ENCODE results near the gene FSTL1. TPM values are rescaled to one million over a fixed set of nuclear protein-coding genes. Genes with fewer than 3 reads are reported as not detected.

The FSTL1 gene
- total and polyA plus RNA-seq, 2 experiments from 2014 or later, result 50.8 to 258 TPM

DNA sequence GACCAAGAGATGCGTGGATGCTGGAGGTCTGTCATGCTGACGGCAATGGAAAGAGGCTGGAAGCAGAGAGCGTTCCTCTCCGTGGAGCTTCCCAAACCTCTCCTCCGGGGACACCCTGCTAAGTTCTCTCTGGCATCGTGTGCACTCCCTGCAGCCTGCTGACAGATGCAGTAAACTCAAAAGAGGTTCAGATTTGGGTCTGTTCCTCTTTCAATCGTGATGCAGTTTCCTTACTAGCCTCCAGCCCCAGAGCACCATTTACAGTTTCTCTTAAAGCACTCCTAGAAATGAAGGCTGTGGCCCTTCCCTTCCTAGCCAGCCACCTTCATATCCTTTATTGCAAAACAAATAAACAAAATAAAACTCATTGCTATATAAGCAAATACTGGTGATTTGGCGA, 54.3 kb downstream of the FSTL1 start:
- Histone ChIP-seq H3K4me1 (ENCODE audit: insufficient read depth) (no peaks in the 10 kb centered on the region), H3K79me2 (replicated peaks; ENCODE audit: insufficient read depth) (no peaks in the 10 kb centered on the region), H3F3A (replicated peaks; ENCODE audit: low read depth) (no peaks in the 10 kb centered on the region), H3K4me2 (no peak overlapping the region), H3K27me3 (ENCODE audit: insufficient read depth) (no peaks in the 10 kb centered on the region), H3K4me3 (no peak overlapping the region), H3K36me3 (ENCODE audit: insufficient read depth) (peaks cover 41% of the 10 kb centered on the region), H3K27ac (ENCODE audit: low read depth) (no peak overlapping the region), H3K9me2 (ENCODE audit: insufficient read depth) (no peaks in the 10 kb centered on the region), H2AFZ (no peak overlapping the region), H4K20me1 (replicated peaks; ENCODE audit: insufficient read depth) (no peaks in the 10 kb centered on the region)
- no peak for ATAC-seq
- H3K4me1 Mint-ChIP-seq, result no peaks in the 10 kb centered on the region
- DNase-seq (ENCODE audit: low spot score), result no peak
- no peak overlapping the region for H3K4me3 Mint-ChIP-seq
- H3K27me3 Mint-ChIP-seq (ENCODE audit: insufficient read depth, low read depth, poor library complexity), result no peaks in the 10 kb centered on the region
- no peak overlapping the region for H3K27ac Mint-ChIP-seq
- H3K36me3 Mint-ChIP-seq (ENCODE audit: low read depth), result peaks cover 60% of the 10 kb centered on the region
- TF ChIP-seq, protein P1, sequence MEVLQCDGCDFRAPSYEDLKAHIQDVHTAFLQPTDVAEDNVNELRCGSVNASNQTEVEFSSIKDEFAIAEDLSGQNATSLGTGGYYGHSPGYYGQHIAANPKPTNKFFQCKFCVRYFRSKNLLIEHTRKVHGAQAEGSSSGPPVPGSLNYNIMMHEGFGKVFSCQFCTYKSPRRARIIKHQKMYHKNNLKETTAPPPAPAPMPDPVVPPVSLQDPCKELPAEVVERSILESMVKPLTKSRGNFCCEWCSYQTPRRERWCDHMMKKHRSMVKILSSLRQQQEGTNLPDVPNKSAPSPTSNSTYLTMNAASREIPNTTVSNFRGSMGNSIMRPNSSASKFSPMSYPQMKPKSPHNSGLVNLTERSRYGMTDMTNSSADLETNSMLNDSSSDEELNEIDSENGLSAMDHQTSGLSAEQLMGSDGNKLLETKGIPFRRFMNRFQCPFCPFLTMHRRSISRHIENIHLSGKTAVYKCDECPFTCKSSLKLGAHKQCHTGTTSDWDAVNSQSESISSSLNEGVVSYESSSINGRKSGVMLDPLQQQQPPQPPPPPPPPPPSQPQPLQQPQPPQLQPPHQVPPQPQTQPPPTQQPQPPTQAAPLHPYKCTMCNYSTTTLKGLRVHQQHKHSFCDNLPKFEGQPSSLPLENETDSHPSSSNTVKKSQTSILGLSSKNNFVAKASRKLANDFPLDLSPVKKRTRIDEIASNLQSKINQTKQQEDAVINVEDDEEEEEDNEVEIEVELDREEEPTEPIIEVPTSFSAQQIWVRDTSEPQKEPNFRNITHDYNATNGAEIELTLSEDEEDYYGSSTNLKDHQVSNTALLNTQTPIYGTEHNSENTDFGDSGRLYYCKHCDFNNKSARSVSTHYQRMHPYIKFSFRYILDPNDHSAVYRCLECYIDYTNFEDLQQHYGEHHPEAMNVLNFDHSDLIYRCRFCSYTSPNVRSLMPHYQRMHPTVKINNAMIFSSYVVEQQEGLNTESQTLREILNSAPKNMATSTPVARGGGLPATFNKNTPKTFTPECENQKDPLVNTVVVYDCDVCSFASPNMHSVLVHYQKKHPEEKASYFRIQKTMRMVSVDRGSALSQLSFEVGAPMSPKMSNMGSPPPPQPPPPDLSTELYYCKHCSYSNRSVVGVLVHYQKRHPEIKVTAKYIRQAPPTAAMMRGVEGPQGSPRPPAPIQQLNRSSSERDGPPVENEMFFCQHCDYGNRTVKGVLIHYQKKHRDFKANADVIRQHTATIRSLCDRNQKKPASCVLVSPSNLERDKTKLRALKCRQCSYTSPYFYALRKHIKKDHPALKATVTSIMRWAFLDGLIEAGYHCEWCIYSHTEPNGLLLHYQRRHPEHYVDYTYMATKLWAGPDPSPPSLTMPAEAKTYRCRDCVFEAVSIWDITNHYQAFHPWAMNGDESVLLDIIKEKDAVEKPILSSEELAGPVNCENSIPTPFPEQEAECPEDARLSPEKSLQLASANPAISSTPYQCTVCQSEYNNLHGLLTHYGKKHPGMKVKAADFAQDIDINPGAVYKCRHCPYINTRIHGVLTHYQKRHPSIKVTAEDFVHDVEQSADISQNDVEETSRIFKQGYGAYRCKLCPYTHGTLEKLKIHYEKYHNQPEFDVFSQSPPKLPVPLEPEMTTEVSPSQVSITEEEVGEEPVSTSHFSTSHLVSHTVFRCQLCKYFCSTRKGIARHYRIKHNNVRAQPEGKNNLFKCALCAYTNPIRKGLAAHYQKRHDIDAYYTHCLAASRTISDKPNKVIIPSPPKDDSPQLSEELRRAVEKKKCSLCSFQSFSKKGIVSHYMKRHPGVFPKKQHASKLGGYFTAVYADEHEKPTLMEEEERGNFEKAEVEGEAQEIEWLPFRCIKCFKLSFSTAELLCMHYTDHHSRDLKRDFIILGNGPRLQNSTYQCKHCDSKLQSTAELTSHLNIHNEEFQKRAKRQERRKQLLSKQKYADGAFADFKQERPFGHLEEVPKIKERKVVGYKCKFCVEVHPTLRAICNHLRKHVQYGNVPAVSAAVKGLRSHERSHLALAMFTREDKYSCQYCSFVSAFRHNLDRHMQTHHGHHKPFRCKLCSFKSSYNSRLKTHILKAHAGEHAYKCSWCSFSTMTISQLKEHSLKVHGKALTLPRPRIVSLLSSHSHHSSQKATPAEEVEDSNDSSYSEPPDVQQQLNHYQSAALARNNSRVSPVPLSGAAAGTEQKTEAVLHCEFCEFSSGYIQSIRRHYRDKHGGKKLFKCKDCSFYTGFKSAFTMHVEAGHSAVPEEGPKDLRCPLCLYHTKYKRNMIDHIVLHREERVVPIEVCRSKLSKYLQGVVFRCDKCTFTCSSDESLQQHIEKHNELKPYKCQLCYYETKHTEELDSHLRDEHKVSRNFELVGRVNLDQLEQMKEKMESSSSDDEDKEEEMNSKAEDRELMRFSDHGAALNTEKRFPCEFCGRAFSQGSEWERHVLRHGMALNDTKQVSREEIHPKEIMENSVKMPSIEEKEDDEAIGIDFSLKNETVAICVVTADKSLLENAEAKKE (CRISPR knock-in tag; IDR thresholded peaks at IDR 0.05), result no peak
- no peak for TF ChIP-seq CREB1 (CRISPR knock-in tag; IDR thresholded peaks at IDR 0.05; ENCODE audit: low read depth)
- TF ChIP-seq, protein P2, sequence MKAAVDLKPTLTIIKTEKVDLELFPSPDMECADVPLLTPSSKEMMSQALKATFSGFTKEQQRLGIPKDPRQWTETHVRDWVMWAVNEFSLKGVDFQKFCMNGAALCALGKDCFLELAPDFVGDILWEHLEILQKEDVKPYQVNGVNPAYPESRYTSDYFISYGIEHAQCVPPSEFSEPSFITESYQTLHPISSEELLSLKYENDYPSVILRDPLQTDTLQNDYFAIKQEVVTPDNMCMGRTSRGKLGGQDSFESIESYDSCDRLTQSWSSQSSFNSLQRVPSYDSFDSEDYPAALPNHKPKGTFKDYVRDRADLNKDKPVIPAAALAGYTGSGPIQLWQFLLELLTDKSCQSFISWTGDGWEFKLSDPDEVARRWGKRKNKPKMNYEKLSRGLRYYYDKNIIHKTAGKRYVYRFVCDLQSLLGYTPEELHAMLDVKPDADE (IDR thresholded peaks at IDR 0.05), result no peak
- TF ChIP-seq EZH2phosphoT487 (IDR thresholded peaks at IDR 0.05; ENCODE audit: unreplicated experiment), result no peak
- TF ChIP-seq NANOG (IDR thresholded peaks at IDR 0.05; ENCODE audit: borderline replicate concordance), result no peak
- TF ChIP-seq JUNB (IDR thresholded peaks at IDR 0.05; ENCODE audit: unreplicated experiment), result no peak
- TF ChIP-seq ZNF331 (CRISPR knock-in tag; IDR thresholded peaks at IDR 0.05; ENCODE audit: low read depth), result no peak
- TF ChIP-seq STAT1 (IDR thresholded peaks at IDR 0.05; ENCODE audit: unreplicated experiment), result no peak
- TF ChIP-seq, protein P3, sequence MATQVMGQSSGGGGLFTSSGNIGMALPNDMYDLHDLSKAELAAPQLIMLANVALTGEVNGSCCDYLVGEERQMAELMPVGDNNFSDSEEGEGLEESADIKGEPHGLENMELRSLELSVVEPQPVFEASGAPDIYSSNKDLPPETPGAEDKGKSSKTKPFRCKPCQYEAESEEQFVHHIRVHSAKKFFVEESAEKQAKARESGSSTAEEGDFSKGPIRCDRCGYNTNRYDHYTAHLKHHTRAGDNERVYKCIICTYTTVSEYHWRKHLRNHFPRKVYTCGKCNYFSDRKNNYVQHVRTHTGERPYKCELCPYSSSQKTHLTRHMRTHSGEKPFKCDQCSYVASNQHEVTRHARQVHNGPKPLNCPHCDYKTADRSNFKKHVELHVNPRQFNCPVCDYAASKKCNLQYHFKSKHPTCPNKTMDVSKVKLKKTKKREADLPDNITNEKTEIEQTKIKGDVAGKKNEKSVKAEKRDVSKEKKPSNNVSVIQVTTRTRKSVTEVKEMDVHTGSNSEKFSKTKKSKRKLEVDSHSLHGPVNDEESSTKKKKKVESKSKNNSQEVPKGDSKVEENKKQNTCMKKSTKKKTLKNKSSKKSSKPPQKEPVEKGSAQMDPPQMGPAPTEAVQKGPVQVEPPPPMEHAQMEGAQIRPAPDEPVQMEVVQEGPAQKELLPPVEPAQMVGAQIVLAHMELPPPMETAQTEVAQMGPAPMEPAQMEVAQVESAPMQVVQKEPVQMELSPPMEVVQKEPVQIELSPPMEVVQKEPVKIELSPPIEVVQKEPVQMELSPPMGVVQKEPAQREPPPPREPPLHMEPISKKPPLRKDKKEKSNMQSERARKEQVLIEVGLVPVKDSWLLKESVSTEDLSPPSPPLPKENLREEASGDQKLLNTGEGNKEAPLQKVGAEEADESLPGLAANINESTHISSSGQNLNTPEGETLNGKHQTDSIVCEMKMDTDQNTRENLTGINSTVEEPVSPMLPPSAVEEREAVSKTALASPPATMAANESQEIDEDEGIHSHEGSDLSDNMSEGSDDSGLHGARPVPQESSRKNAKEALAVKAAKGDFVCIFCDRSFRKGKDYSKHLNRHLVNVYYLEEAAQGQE (IDR thresholded peaks at IDR 0.05; ENCODE audit: unreplicated experiment), result no peak
- no peak for TF ChIP-seq EZH2 (IDR thresholded peaks at IDR 0.05; ENCODE audit: low read depth, unreplicated experiment)
- TF ChIP-seq POLR2AphosphoS5 (IDR thresholded peaks at IDR 0.05; ENCODE audit: low read depth), result no peak
- no peak for TF ChIP-seq ZNF114 (CRISPR knock-in tag; IDR thresholded peaks at IDR 0.05)
- TF ChIP-seq, protein P4, sequence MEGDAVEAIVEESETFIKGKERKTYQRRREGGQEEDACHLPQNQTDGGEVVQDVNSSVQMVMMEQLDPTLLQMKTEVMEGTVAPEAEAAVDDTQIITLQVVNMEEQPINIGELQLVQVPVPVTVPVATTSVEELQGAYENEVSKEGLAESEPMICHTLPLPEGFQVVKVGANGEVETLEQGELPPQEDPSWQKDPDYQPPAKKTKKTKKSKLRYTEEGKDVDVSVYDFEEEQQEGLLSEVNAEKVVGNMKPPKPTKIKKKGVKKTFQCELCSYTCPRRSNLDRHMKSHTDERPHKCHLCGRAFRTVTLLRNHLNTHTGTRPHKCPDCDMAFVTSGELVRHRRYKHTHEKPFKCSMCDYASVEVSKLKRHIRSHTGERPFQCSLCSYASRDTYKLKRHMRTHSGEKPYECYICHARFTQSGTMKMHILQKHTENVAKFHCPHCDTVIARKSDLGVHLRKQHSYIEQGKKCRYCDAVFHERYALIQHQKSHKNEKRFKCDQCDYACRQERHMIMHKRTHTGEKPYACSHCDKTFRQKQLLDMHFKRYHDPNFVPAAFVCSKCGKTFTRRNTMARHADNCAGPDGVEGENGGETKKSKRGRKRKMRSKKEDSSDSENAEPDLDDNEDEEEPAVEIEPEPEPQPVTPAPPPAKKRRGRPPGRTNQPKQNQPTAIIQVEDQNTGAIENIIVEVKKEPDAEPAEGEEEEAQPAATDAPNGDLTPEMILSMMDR (conservative IDR thresholded peaks at IDR 0.05; ENCODE audit: low read depth in 2 of 2), result no peak
- no peaks in the 10 kb centered on the region; the same call in 2 of the 3 replicates for H3K9me3 Mint-ChIP-seq

Measured in GM23338 (cell line).